ENCODE results near the gene RUNX2. TPM values are rescaled to one million over a fixed set of nuclear protein-coding genes. Genes with fewer than 3 reads are reported as not detected.

Gene RUNX2
- total and polyA plus RNA-seq, 3 donors from 2014 or later: 2.9 to 6.0 (median 4.3) TPM

- no peaks in the 10 kb centered on the region for H3K27me3 ChIP-seq
- no peak for DNase-seq
- H3K4me1 ChIP-seq: no peaks in the 10 kb centered on the region
- 93% methylated on average over 2 of the region's 2 CpGs for WGBS, 2 donors
- no peaks in the 10 kb centered on the region for H3K9me3 ChIP-seq
- H3K27ac ChIP-seq: no peak overlapping the region
- H3K4me3 ChIP-seq: no peak overlapping the region
- no peak for TF ChIP-seq CTCF (IDR thresholded peaks at IDR 0.05)
- intact Hi-C loops (cut with DNase I; ENCODE audit: low total_unique reads): no loop called here
- H3K36me3 ChIP-seq (ENCODE audit: low read depth, missing control alignments): no peaks in the 10 kb centered on the region
These were observed 351.5 kb downstream of the RUNX2 start for GRCh38 chr6:45679631-45680030.

GRCh38 chr6:45681860-45682511 lies 353.9 kb downstream of the RUNX2 start:
- no peak overlapping the region for H3K27ac ChIP-seq
- TF ChIP-seq POLR2A (IDR thresholded peaks at IDR 0.05) (no peak), CTCF (IDR thresholded peaks at IDR 0.05) (no peak)
- 79 to 86% methylated on average over 4 of the region's 4 CpGs for WGBS, 2 donors
- H3K4me3 ChIP-seq: no peak overlapping the region
- DNase-seq: no peak
- H3K36me3 ChIP-seq (ENCODE audit: low read depth, missing control alignments): no peaks in the 10 kb centered on the region
- no peaks in the 10 kb centered on the region for H3K9me3 ChIP-seq
- intact Hi-C loops (cut with DNase I; ENCODE audit: low total_unique reads): no loop called here
- H3K27me3 ChIP-seq: no peaks in the 10 kb centered on the region
- H3K4me1 ChIP-seq: no peaks in the 10 kb centered on the region

GRCh38 chr6:45684476-45684875 lies 356.3 kb downstream of the RUNX2 start:
- Histone ChIP-seq H3K4me1 (no peaks in the 10 kb centered on the region), H3K9me3 (no peaks in the 10 kb centered on the region), H3K27me3 (no peaks in the 10 kb centered on the region), H3K27ac (no peak overlapping the region), H3K36me3 (ENCODE audit: low read depth, missing control alignments) (no peaks in the 10 kb centered on the region), H3K4me3 (no peak overlapping the region)
- DNase-seq: no peak
- no peak for TF ChIP-seq CTCF (IDR thresholded peaks at IDR 0.05)
- no peak for TF ChIP-seq POLR2A (IDR thresholded peaks at IDR 0.05)
- intact Hi-C loops (cut with DNase I; ENCODE audit: low total_unique reads): no loop called here

GRCh38 chr6:45685076-45685475 lies 356.9 kb downstream of the RUNX2 start:
- Histone ChIP-seq H3K36me3 (ENCODE audit: low read depth, missing control alignments) (no peaks in the 10 kb centered on the region), H3K27me3 (no peaks in the 10 kb centered on the region), H3K9me3 (no peaks in the 10 kb centered on the region), H3K27ac (no peak overlapping the region), H3K4me3 (no peak overlapping the region), H3K4me1 (no peaks in the 10 kb centered on the region)
- no peak for DNase-seq
- TF ChIP-seq CTCF (IDR thresholded peaks at IDR 0.05) (no peak), POLR2A (IDR thresholded peaks at IDR 0.05) (no peak)
- intact Hi-C loops (cut with DNase I; ENCODE audit: low total_unique reads): no loop called here

GRCh38 chr6:45686841-45687569 lies 358.9 kb downstream of the RUNX2 start:
- DNase-seq: no peak
- H3K4me1 ChIP-seq: no peaks in the 10 kb centered on the region
- 94 to 95% methylated on average over 8 of the region's 8 CpGs for WGBS, 2 donors
- no peaks in the 10 kb centered on the region for H3K9me3 ChIP-seq
- intact Hi-C loops (cut with DNase I; ENCODE audit: low total_unique reads): no loop called here
- H3K36me3 ChIP-seq (ENCODE audit: low read depth, missing control alignments): no peaks in the 10 kb centered on the region
- TF ChIP-seq POLR2A (IDR thresholded peaks at IDR 0.05) (no peak), CTCF (IDR thresholded peaks at IDR 0.05) (no peak)
- no peak overlapping the region for H3K27ac ChIP-seq
- no peak overlapping the region for H3K4me3 ChIP-seq
- no peaks in the 10 kb centered on the region for H3K27me3 ChIP-seq

All from testis (tissue), 3 donors.